HG03066 (cell line): Measurements from ENCODE around the gene RPL35.

Experiments
- ATAC-seq: cut with Tn5 transposase; IDR thresholded peaks from one replicate; pipeline ENCODE4 v1.9.1; 2021; ENCODE audit warnings: low read depth; ENCODE audit not compliant: unreplicated experiment

Gene RPL35

DNA sequence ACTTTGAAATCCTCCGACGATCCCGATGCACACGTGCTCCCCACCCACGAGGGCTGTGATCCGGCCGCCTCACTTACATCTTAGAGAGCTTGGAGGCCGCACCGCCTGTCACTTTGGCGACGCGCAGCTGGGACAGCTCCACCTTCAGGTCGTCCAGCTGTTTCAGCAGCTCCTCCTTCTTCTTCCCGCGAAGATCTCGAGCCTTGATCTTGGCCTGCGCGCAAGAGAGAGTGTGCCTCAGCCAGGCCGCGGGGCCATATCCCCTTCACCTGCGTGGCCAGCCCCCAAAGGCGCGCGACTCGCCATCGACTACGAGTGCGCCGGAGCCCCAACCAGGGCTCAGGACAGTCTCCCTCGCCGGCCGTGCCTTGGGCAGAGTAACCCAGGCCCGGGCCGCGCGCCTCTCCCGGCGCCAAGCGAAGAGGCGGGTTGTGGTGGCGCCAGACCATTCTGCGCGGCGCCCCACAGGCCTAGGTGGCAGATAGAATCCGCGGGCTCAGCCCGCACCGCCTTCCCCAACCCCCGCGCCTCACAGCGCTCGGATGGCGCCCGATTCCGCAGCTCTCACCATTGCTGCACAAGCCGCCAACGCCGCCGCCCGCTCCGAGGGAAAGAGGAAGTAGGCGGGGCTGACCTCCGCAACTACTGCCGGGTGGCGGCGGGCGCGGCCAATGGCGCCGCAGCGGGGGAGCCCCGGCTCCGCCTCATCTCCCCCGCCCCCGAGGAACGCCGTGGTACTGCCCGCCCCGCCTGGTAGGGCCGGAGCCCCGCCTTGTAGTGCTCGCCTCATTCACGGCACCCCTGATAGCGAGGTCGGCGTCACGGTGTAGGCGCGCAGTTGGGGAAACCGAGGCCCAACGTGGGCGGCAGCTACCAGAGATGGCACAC is at the start of gene RPL35, which contains the start of gene ARPC5L:
Gene RPL35 (minus strand): TSS at position 616 of the 888 bp plus-strand sequence. CDS start 45 bp downstream, at position 571.
Gene ARPC5L (plus strand): TSS at position 789 of the 888 bp plus-strand sequence. CDS start 7,161 bp downstream, outside the sequence.
- ATAC-seq = peak; percentile 85

DNA sequence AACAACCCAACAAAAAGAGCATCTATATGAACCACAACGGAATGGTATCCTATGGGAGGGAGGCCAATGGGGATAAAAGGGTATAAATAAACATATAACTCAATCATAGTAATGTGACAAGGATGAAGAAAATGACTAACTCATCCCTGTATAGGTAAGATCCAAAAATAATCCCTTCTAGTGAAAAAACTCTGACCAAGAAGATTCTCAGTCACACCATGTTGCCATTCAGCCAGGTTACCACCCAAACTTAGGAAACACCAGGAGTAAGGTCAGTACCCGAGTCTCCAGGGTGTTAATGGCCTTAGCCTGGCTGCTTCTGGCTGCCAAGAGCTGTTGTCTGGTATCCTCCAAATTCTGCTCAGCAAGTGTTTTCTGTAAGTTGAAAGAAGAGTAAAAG is 46.3 kb upstream of the RPL35 start:
- ATAC-seq = no peak

DNA sequence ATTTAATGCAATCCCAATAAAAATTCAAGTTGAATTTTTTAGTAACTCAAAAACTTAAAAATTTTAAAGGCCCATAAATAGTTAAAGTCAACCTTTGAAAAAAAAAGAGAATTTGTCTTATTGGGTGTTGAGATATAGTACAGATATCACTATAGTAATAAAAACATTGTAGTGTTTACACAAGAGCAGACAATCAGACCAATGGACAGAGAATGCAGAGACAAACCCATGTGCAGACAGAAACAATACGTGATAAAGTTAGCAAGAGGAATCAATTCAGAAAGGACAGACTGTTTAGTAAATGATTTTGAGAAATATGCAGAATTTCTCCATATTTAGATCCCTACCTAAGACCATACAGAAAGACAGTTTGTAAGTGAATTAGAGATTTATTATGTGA is 45.2 kb upstream of the RPL35 start:
- no peak for ATAC-seq

DNA sequence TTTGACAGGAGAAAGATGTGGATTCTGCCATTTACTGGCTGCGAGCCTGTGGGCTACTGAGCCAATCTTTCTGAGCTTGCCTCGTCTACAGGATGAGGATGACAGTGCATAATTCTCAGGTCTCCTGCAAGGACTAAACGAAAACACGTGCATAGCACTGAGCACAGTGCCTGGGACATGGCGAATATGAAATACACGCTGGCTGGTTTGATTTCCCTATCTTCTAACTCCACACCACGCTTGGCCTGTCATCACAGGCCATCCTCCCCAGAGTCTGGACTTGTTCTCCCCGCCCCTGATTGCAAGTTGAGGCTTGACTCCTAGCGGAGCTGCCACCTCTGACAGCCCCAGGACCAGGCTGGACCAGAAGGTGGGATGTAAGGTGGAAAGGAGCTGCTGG is 38.1 kb upstream of the RPL35 start:
- ATAC-seq = no peak

DNA sequence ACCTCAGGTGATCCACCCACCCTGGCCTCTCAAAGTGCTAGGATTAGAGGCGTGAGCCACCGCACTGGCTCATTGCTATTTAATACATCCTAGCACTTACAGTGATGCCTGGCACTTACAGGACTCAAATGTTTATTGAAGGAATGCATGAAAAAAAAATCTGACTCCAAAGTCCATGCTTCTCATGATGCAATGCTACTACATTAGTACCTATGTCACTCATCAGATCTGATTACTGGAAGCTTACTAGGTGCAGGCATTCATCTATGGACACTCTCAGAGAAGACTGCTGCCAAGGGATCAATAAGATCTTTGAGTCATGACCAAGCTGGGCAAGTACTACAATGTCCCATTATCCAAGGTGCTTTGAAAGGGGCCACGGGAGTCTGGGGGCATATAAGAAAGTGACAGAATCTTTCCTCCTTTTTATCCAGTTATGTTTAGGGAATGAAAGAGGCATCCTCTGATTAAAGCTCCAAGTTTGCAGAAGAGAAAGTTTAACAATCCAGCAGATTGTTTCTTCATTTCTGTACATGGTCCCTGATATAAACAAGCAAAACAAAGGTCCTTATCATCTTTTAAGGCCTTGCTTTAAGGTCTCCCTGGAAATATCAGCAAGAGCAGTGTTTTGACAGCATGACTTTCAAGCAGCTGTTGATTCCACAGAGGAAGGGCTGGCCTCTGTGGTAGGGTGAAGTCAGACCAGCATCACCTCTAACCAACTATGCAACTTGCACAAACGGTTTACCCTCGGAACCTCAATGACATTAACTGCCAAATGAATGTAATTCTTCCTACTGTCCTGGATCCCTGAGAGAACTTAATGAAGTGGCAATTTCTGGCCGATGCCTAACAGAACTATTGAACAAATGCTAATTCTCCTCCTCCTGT is 36.1 kb upstream of the RPL35 start:
- no peak for ATAC-seq

DNA sequence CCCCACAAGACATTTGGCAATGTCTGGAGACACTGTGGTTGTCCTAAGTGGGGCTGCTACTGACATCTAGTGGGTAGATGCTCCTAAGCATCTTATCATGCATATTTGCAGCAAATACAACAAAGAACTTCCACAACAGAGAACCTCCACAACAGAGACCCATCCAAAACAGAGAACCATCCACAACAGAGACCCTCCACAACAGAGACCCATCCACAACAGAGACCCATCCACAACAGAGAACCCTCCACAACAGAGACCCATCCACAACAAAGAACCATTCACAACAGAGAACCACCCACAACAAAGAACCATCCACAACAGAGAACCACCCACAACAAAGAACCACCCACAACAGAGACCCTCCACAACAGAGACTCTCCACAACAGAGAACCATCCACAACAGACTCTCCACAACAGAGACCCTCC is 33.0 kb upstream of the RPL35 start:
- ATAC-seq = no peak

DNA sequence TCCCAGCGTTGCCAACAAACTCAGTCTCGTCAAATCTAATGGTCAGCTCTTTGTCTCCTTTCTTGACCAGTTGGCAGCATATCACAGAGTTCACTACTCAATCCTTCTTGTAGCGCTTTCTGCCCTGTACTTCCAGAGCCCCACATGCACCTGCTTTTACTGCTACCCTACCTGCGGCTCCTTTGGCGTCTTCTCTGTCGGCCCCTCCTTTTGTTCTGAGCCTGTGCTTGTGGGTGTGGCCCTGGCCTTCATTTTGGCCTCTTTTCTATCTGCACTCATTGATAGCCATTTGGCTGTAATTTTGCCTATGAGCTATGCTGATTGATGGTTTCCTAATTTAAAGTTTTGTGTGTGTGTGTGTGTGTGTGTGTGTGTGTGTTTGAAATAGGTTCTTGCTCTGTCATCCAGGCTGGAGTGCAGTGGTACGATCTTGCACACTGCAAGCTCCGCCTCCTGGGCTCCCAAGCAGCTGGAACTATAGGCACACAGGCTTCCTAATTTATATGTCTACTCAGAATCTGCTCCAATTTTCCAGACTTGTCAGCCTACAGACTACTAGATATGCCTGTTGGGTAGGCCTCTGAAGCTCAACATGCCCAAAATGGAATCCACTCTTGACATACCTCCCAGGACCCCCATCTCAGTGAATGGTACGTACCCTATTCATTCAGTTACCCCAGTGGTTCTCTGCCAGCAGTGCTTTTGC is 32.4 kb upstream of the RPL35 start:
- ATAC-seq = no peak

DNA sequence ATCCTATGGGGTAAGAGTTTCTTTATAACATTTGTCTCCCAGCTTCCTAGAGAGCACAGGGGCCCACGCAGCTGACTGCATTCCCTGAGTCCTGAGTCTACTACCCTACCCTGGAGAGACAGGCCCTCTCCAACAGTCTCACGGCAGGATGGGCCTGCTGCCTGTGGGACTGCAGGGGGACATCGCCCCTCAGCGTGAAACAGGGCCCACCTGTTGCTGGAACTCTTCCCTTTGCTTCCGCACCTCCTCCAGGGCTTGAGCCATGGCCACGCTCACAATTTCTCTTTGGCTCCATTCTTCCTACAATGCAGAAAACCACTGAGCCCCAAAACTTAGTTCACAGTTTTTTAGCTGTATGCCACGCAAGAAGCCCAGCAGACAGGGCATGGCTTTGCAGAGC is 28.4 kb upstream of the RPL35 start:
- ATAC-seq = no peak

DNA sequence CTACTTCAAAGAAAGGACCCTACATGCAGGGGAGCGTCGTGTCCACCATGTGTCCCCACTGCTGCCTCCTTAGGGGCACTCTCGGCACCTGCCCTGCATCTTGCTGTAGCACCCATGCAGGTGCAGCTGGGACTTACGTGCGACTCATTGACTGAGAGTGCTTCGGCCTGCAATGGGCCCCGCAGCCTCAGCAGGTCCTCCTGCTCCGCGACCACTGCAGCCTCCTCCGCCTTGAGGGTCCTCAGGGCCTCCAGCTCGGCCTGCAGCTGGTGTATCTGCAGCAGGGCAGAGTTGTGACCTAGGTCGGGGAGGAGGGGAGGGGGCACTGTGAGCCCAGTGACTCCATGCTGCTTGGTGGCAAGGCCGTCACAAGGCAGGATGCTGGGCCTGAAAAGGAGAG is 27.2 kb upstream of the RPL35 start:
- no peak for ATAC-seq

DNA sequence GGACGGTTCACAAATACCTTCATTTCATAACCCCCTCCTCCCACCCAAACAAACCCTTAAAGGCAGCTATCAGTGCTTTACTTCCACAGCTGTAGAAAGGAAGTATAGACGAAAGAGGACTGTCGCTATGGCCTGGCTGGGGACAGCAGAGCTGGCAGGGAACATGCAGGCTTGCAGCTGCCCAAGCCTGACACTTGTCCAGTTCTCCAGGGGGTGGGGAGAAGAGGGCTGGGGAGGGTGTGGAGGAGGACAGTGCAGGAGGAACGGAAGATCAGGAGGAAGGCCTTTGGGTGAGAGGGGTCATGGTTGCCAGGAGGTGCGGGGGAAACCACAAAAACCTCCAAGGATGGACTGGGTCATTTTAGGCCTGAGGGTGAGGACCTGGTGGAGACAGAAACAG is 26.1 kb upstream of the RPL35 start:
- ATAC-seq = no peak

DNA sequence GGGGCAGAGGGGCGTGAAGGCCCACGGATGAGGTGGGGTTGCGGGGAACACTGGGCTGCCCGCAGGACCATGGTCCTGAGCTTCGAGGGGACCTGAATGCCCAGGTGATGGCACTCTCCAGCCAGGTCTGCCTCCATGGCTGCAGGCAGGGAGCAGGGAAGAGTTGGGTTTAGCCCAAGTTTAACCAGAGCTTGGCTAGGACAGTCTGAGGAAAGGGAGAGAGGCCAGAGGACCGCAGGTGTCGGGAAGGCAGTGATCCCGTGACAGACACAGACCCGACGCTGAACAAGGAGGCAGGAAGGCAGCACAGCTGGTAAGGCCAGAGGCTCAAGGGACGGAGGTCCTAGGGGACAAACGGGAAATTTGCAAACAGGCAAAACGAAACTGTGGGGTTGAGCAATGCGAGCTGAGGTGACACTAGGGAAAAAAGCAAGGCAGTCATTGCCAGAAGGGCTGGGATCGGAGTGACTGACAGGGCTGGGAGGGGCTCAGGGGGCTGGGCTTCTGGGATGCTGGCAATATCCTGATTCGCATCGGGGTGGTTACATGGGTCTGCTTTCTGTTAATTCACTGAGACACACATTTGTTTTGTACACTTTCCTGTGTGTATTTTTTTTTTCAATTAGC is 25.2 kb upstream of the RPL35 start:
- ATAC-seq = no peak

DNA sequence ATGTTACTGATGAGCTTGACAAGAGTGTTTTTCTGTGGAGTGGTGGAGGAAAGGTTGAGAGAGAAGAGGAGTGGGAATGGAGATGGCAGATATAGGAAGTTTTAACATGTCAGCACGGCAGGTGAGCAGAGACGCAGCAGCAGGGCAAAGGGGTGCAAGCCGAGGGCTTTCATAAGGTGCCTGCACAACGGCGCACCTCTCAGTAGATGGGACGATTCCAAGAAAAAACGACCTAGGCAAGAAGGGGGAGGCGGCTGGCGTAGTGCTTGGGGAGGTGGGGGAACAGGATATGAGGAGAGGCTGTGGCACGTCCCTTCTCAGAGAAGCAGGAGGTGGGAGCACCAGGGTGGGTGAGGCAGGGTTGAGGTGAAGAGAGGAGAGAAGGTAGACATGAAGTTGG is 24.7 kb upstream of the RPL35 start:
- no peak for ATAC-seq

DNA sequence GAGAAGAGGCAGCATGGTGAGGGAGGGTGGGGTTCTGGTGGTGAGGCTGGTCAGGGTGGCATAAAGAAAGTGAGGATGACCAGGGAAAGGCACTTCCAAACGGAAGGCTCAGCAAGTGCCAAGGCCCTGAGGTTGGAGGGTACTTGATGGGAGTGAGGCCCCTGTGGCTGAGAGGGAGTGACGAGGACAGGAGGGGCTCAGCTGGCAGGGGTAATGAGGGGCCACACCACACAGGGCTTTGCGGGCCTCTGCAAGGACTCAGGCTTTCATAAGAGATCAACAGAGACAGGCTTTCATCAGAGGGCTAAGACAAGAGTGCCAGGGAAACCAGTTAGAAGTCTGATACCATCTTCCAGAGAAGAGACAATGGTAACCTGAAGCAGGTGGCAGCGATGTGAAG is 23.8 kb upstream of the RPL35 start:
- no peak for ATAC-seq

DNA sequence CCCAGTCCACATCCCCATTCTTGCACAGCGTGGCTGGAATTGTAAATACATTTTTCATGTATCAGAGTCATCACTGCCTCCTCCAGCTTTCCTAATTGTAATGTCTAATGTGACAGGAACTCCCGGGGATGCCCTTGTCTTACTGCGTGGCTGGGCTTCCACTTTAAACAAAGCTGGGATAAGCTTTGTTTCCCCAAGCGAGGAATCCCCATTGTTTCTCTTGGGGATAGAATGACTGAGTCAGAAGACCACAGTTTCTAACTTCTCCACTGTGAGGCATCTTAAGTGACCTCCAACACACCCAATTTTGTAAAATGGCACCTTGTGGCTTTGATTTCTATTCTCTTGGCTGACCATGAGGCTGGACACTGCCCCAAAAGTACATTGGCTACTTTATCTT is 22.6 kb upstream of the RPL35 start:
- ATAC-seq = no peak

DNA sequence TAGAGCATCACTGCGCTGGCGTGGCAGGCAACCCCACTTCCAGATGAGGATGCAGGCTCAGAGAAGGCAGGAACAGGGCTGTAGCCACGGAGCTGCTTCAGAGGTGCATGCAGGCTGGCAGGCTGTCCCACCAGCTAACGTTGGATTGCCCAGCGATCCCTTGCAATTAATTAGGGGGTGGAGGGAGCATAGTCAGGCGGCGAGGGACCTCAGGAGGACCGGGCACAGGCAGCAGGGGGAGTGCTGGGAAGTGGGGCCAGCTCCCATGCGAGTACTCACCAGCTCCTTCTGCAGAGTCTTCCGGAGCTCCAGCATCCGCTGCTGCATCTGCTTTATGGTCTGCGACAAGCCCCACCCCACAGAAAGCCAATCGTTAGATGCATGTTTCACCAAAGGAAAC is 20.5 kb upstream of the RPL35 start:
- ATAC-seq = no peak

DNA sequence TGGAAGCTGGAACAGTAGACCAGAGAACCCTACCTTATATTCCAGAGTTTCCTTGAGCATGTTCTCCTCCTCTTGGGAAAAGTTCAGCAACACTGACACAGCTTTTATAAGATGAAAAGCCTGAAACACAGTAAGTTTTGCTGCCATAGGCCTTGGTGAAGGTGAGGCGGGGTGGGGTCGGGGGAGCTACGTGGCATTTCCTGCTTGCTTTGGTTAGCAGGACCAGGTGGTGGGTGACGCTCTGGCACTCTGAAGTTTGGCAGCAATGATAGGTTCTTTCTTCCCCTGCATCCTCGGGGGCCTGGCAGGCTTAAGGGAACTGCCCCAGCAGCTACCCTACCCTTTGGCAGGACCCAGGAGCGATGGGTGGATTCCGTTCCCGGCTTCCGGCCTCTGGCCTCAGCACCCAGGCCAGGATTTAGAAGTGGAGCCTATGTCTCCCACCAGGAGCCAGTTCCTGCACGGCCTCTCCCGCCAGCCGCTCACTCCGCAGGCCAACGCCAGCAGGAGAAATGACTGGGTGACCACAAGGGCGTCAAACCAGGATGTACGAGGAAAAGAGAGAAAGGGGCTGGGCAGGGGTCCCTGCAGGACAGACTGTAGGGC is 19.5 kb upstream of the RPL35 start:
- ATAC-seq = no peak

DNA sequence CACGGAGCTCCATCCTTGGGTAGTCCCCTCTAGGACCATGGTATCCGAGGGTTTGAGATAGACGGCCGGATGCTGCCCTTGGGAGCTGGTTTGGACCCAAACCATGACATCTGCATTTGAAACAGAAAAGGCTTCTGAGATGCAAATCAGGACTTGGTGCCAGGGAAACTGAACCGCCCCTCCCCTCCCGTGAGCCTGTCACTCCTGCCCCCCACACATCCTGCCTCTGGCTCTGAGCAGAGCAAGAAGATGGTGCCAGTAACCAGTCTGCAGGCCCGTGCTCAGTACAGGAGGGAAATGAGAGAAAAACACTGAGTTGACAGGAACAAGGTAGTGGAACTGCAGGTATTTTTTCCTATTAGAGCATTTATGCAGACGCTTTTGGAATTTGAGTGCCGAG is 18.7 kb upstream of the RPL35 start:
- no peak for ATAC-seq

DNA sequence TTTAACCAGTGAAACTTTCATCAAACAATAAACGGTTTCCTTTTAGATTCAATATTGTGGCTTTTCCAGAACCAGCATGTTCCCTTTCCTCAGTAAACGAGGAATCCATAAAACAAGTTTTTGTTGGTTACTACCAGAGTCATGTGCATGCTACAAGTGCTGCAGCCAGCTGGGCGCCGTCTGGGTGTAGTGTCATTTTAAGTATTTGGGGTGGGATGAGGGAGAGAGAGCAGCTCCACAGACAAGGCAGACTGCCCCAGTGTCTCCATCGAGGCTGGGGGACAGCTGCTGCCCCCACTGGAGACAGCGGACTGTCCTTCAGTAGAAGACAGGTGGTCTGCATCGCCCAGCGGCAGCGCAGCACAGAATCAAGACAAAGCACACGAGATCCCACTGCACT is 17.5 kb upstream of the RPL35 start:
- no peak for ATAC-seq

DNA sequence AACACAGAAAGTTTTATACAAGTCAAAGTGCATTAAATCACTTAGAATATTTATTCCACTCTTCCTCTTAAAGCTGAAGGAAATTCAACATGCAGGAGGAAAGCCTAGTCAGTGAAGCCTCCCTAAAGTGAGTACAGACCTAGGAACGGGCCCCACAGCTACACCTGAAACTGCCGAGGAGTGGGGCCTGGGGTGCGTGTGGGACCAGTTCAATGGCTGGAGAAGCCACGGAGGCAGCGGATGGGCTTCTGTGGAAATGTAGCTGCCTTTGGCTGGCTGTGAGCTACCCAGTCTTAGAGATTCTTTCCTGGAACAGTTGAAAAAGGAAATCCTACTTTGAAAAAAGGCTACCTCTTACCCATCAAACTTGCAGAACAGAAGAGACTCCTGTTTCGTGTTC is 16.8 kb upstream of the RPL35 start:
- ATAC-seq = no peak

DNA sequence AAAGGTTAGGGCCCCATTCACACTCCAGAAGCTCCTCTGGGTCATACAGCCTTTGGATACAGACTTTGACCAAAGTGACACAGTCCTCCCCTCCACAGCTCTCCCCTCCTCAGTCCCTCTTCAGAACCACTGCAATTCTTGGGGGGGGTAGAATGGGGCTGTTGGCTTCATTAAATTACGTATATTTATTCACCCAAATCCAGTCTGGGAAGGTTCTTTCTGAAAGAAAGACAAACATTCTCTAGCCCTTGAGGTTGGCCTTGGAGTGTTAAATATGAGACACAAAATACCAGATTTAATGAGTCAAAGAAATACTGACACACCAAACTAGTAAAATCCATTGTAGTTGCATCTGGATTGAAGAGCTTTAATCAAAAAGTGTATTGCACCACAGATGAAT is 16.3 kb upstream of the RPL35 start:
- no peak for ATAC-seq
